HCT116 (cell line): ENCODE results near the gene DNAJC3. TPM values are rescaled to one million over a fixed set of nuclear protein-coding genes. Genes with fewer than 3 reads are reported as not detected.

Source experiments
- ATAC-seq: fragments of 200-7000 bp; cut with Tn5 transposase; 2 replicates; pipeline ENCODE4 v1.9.1; 2020; ENCODE audit warnings: mild to moderate bottlenecking, moderate library complexity
- BruUV-seq: library from RNA; stranded (reverse); fragments of 400-500 nt; replicated peaks from 2 replicates; lab custom pipeline; 2021; lab: Mats Ljungman, UMichigan
- CTCF ChIA-PET: fragments of 300-600 bp; sonication (Branson Sonifier 250); formaldehyde crosslinking; loops from one replicate; lab custom pipeline; 2021; ENCODE audit warnings: antibody characterized with exemption; lab: Charles Lee
- POLR2A ChIA-PET: fragments of 300-600, 350-600 bp; sonication (Branson Sonifier 250); formaldehyde crosslinking; loops from one replicate; lab custom pipeline; 2021; ENCODE audit warnings: antibody characterized with exemption; lab: Charles Lee
- RAD21 ChIA-PET, 2 experiments: fragments of 300-600 bp; sonication (Branson Sonifier 250); formaldehyde crosslinking; loops; one replicate each; lab custom pipeline; 2023; ENCODE audit warnings: low total read pairs in 2 of 2; ENCODE audit not compliant: uncharacterized antibody in 2 of 2, unreplicated experiment in 2 of 2, low non-redundant PET in 1 of 2; lab: Charles Lee
- DNase-seq: peaks from one replicate; pipeline ENCODE4 v3.0.0-alpha.2; 2010; ENCODE audit warnings: low read depth, low spot score
- H2AFZ ChIP-seq: fragments of 200-600 bp; shearing (Covaris generic), sonication (generic); 2 replicates; pipeline ENCODE4 v1.6.1; 2017; ENCODE audit warnings: low read depth, mixed run types, mixed read lengths, antibody characterized with exemption, low read length; ENCODE audit not compliant: poor library complexity, severe bottlenecking
- H3K27ac ChIP-seq: 2 replicates; pipeline ENCODE4 v1.5.1; 2012; ENCODE audit warnings: low read depth, low read length
- H3K27me3 ChIP-seq: fragments of 200-600 bp; sonication (generic); 2 replicates; pipeline ENCODE4 v1.6.1; 2016; ENCODE audit warnings: mixed run types, low read length, mixed read lengths; ENCODE audit not compliant: insufficient read depth
- H3K36me3 ChIP-seq, 2 experiments: fragments of 200-500 bp in 1 of 2; fragments of 200-600 bp in 1 of 2; sonication (Bioruptor generic) in 1 of 2; sonication (generic) in 1 of 2; 2 replicates each; pipeline versions ENCODE4 v1.5.1 to v1.6.1; 2014 to 2016; ENCODE audit warnings: low read length in 2 of 2, inconsistent platforms in 1 of 2, mixed read lengths in 1 of 2, mixed run types in 1 of 2; ENCODE audit not compliant: insufficient read depth in 2 of 2, control insufficient read depth in 1 of 2
- H3K4me1 ChIP-seq, 2 experiments: fragments of 200-600 bp in 1 of 2; sonication (generic) in 1 of 2; 2 replicates each; pipeline versions ENCODE4 v1.5.1 to v1.6.1; 2012 to 2017; ENCODE audit warnings: low read length in 2 of 2, inconsistent platforms in 1 of 2, mild to moderate bottlenecking in 1 of 2, mixed read lengths in 1 of 2, mixed run types in 1 of 2, moderate library complexity in 1 of 2; ENCODE audit not compliant: insufficient read depth in 2 of 2, control insufficient read depth in 1 of 2
- H3K4me2 ChIP-seq: fragments of 200-600 bp; sonication (generic); 2 replicates; pipeline ENCODE4 v1.6.1; 2017; ENCODE audit warnings: mixed run types, low read length, mixed read lengths
- H3K4me3 ChIP-seq, 2 experiments: fragments of 200-600 bp in 1 of 2; sonication (generic) in 1 of 2; replicated peaks in 1 of 2; 2 replicates each; pipeline ENCODE4 v1.5.1; 2011 to 2016; ENCODE audit warnings: low read length in 2 of 2, control low read depth in 1 of 2, low read depth in 1 of 2, mild to moderate bottlenecking in 1 of 2, mixed read lengths in 1 of 2, mixed run types in 1 of 2
- H3K79me2 ChIP-seq: fragments of 200-600 bp; sonication (generic); 2 replicates; pipeline ENCODE4 v1.6.1; 2017; ENCODE audit warnings: mild to moderate bottlenecking, mixed run types, low read length, moderate library complexity, mixed read lengths; ENCODE audit not compliant: insufficient read depth
- H3K9ac ChIP-seq: fragments of 200-600 bp; sonication (generic); 2 replicates; pipeline ENCODE4 v1.6.1; 2016; ENCODE audit warnings: low read length, mixed read lengths
- H3K9me2 ChIP-seq: fragments of 200-600 bp; sonication (generic), shearing (Covaris generic); 2 replicates; pipeline ENCODE4 v1.6.1; 2017; ENCODE audit warnings: mixed run types, mild to moderate bottlenecking, moderate library complexity; ENCODE audit not compliant: insufficient read depth
- H3K9me3 ChIP-seq, 2 experiments: fragments of 200-500 bp in 1 of 2; fragments of 200-600 bp in 1 of 2; sonication (Bioruptor generic) in 1 of 2; sonication (generic) in 1 of 2; 2 replicates each; pipeline ENCODE4 v1.6.1; 2014 to 2017; ENCODE audit warnings: low read length in 2 of 2, mixed read lengths in 2 of 2, inconsistent platforms in 1 of 2, low read depth in 1 of 2, mild to moderate bottlenecking in 1 of 2, mixed run types in 1 of 2, moderate library complexity in 1 of 2; ENCODE audit not compliant: control insufficient read depth in 1 of 2, insufficient read depth in 1 of 2
- H4K20me1 ChIP-seq: fragments of 200-600 bp; sonication (generic), shearing (Covaris generic); 2 replicates; pipeline ENCODE4 v1.6.1; 2017; ENCODE audit warnings: mixed run types, mild to moderate bottlenecking, moderate library complexity; ENCODE audit not compliant: insufficient read depth
- CBX3 ChIP-seq: IDR thresholded peaks from 2 replicates; pipeline ENCODE4 v1.6.1; 2012; ENCODE audit warnings: low read depth
- CTCF ChIP-seq, 3 experiments: fragments of 200-600 bp in 1 of 3; sonication (generic) in 1 of 3; IDR thresholded peaks in 2 of 3; conservative IDR thresholded peaks in 1 of 3; 2 replicates each; pipeline ENCODE4 v1.5.1; 2012 to 2017; ENCODE audit warnings: low read depth in 2 of 3, low read length in 2 of 3, antibody characterized with exemption in 1 of 3, borderline replicate concordance in 1 of 3, control low read depth in 1 of 3, mild to moderate bottlenecking in 1 of 3, mixed read lengths in 1 of 3, mixed run types in 1 of 3, moderate library complexity in 1 of 3; ENCODE audit not compliant: insufficient read depth in 1 of 3
- EZH2 ChIP-seq: fragments of 200-600 bp; sonication (generic); IDR thresholded peaks from 2 replicates; pipeline ENCODE4 v1.6.1; 2017; ENCODE audit warnings: antibody characterized with exemption, mixed run types
- FOSL1 ChIP-seq: IDR thresholded peaks from 2 replicates; pipeline ENCODE4 v1.6.1; 2012; ENCODE audit warnings: low read depth
- POLR2AphosphoS5 ChIP-seq: IDR thresholded peaks from 2 replicates; pipeline ENCODE4 v1.6.1; 2011; ENCODE audit warnings: mild to moderate bottlenecking, low read depth, low read length, moderate library complexity
- RAD21 ChIP-seq: IDR thresholded peaks from 2 replicates; pipeline ENCODE4 v1.6.1; 2012; ENCODE audit warnings: low read depth, mild to moderate bottlenecking
- REST ChIP-seq: IDR thresholded peaks from 2 replicates; pipeline ENCODE4 v1.6.1; 2012; ENCODE audit warnings: low read depth
- YY1 ChIP-seq: IDR thresholded peaks from 2 replicates; pipeline ENCODE4 v1.6.1; 2011; ENCODE audit warnings: low read length, low read depth, moderate library complexity, mild to moderate bottlenecking; ENCODE audit not compliant: insufficient replicate concordance; ENCODE audit errors: extremely low read depth
- ZNF274 ChIP-seq: fragments of 200-500 bp; sonication (Bioruptor generic); IDR thresholded peaks from 2 replicates; pipeline ENCODE4 v1.6.1; 2014; ENCODE audit warnings: mild to moderate bottlenecking, low read depth, low read length, inconsistent platforms
- intact Hi-C: fragments of 100-400 bp; cut with micrococcal nuclease; formaldehyde crosslinking; loops from 2 replicates; pipeline ENCODE4 v1.10.0; 2022
- total RNA-seq: library from RNA; stranded (reverse); gene quantifications from one replicate; pipeline ENCODE4 v1.2.1, GENCODE V29; 2021; ENCODE audit not compliant: unreplicated experiment

The DNAJC3 gene
- total RNA-seq, 1 experiment from 2014 or later, result 28.5 TPM

- H3K9ac ChIP-seq, result no peak overlapping the region
- RAD21 ChIA-PET, result no interaction called here
- ATAC-seq, result no peak
- no peak overlapping the region for H3K4me2 ChIP-seq
- peaks cover 25% of the 10 kb centered on the region for H3K79me2 ChIP-seq
- CTCF ChIA-PET, result no interaction called here
- POLR2A ChIA-PET, result no interaction called here
- no peak overlapping the region for H3K4me3 ChIP-seq
- TF ChIP-seq RAD21 (no peak), POLR2AphosphoS5 (no peak), EZH2 (no peak), CTCF (IDR thresholded peaks at IDR 0.05 in 2 of 3, conservative IDR thresholded peaks at IDR 0.05 in 1 of 3; ENCODE audit: borderline replicate concordance in 1 of 3, insufficient read depth in 1 of 3, low read depth in 2 of 3, low read length in 2 of 3) (no peak), CBX3 (no peak), ZNF274 (no peak), REST (no peak), FOSL1 (no peak), YY1 (no peak)
- TF ChIP-seq, all 23 proteins: peak for 0
- no TSS peak for BruUV-seq
- no peak overlapping the region for H3K27ac ChIP-seq
- H3K9me2 ChIP-seq, result no peaks in the 10 kb centered on the region
- H3K9me3 ChIP-seq, result no peaks in the 10 kb centered on the region
- no peak for DNase-seq
- no peaks in the 10 kb centered on the region for H3K4me1 ChIP-seq
- H2AFZ ChIP-seq, result no peak overlapping the region
- H3K27me3 ChIP-seq, result no peaks in the 10 kb centered on the region
- H3K36me3 ChIP-seq, result peaks cover 3 to 5% of the 10 kb centered on the region in 2 experiments; a peak in 2 of 4 replicates
- 0 out of 2 replicates have a peak, but pooled peaks cover 6% of the 10 kb centered on the region for H4K20me1 ChIP-seq
- intact Hi-C loops, result no loop called here
Measured at GRCh38 chr13:95708391-95708774, 31.4 kb downstream of the DNAJC3 start.
